Naive B cell (primary cell): Measurements from ENCODE around the gene IL17D. TPM values are rescaled to one million over a fixed set of nuclear protein-coding genes. Genes with fewer than 3 reads are reported as not detected.
"Not testable (repeated sequence)": the region's sequence is repeated elsewhere in the genome, so short reads cannot be mapped to it uniquely, and the experiment has no call there.

Experiments
- ATAC-seq, 2 donors: fragments of 150-1000 bp; cut with Tn5 transposase; 2 replicates each; pipeline ENCODE4 v1.10.0; 2021; ENCODE audit warnings: low read depth in 2 of 2, mild to moderate bottlenecking in 2 of 2, moderate library complexity in 2 of 2
- DNase-seq: peaks from one replicate; pipeline ENCODE4 v3.0.0; 2022
- H3K27ac Mint-ChIP-seq, 6 donors: one replicate each; pipeline ENCODE4 v1.8.0; 2020 to 2022; ENCODE audit warnings: mild to moderate bottlenecking in 6 of 6, mixed read lengths in 6 of 6, moderate library complexity in 5 of 6, inconsistent platforms in 2 of 6
- H3K27me3 Mint-ChIP-seq, 3 donors: one replicate each; pipeline ENCODE4 v1.8.0; 2021 to 2022; ENCODE audit warnings: mixed read lengths in 3 of 3, mild to moderate bottlenecking in 1 of 3
- H3K36me3 Mint-ChIP-seq, 2 donors: one replicate each; pipeline ENCODE4 v1.8.0; 2020 to 2022; ENCODE audit warnings: mixed read lengths in 2 of 2, inconsistent platforms in 1 of 2, mild to moderate bottlenecking in 1 of 2
- H3K4me1 Mint-ChIP-seq, 3 donors: one replicate each; pipeline ENCODE4 v1.8.0; 2020 to 2022; ENCODE audit warnings: mixed read lengths in 3 of 3, inconsistent platforms in 1 of 3, mild to moderate bottlenecking in 1 of 3, moderate library complexity in 1 of 3
- H3K4me3 Mint-ChIP-seq, 8 donors: one replicate each; pipeline ENCODE4 v1.8.0; 2020 to 2022; ENCODE audit warnings: mild to moderate bottlenecking in 8 of 8, mixed read lengths in 8 of 8, moderate library complexity in 8 of 8, inconsistent platforms in 2 of 8
- H3K9me3 Mint-ChIP-seq, 7 donors: one replicate each; pipeline ENCODE4 v1.8.0; 2020 to 2022; ENCODE audit warnings: mixed read lengths in 7 of 7, mild to moderate bottlenecking in 5 of 7, inconsistent platforms in 2 of 7, moderate library complexity in 1 of 7
- polyA plus RNA-seq, 6 donors: library from polyadenylated mRNA; unstranded; fragments of 300-500 nt; fragmentation: Illumina TruSeq; gene quantifications; one replicate each; pipeline ENCODE4 v1.2.3, GENCODE V29; 2021; ENCODE audit warnings: low read depth in 6 of 6

IL17D gene
- polyA plus RNA-seq, 6 donors from 2014 or later = 0.22 to 0.35 TPM; not detected in 4

- ATAC-seq = no peak
- no peaks in the 10 kb centered on the region for H3K27me3 Mint-ChIP-seq
- no peak overlapping the region for H3K27ac Mint-ChIP-seq
Observed at GRCh38 chr13:20738616-20739015, 35.1 kb downstream of the IL17D start.

GRCh38 chr13:20740021-20740420 lies 36.5 kb downstream of the IL17D start:
- DNase-seq = no peak
- Mint-ChIP-seq H3K27me3 (no peaks in the 10 kb centered on the region), H3K4me3 (no peak overlapping the region), H3K9me3 (peaks cover 0 to 25% (median 10%) of the 10 kb centered on the region in 7 donors), H3K4me1 (no peaks in the 10 kb centered on the region), H3K27ac (no peak overlapping the region), H3K36me3 (peaks cover 0 to 7% of the 10 kb centered on the region in 2 donors)
- no peak for ATAC-seq

More at GRCh38 chr13:20738616-20739015, 35.1 kb downstream of the IL17D start:
- Mint-ChIP-seq H3K4me1 (no peaks in the 10 kb centered on the region), H3K4me3 (no peak overlapping the region), H3K36me3 (peaks cover 0 to 7% of the 10 kb centered on the region in 2 donors), H3K9me3 (peaks cover 0 to 14% (median 2%) of the 10 kb centered on the region in 7 donors)
- DNase-seq = no peak

- H3K9me3 Mint-ChIP-seq = peaks cover 0 to 39% (median 23%) of the 10 kb centered on the region in 7 donors
- not testable (repeated sequence) for H3K4me3 Mint-ChIP-seq, H3K27ac Mint-ChIP-seq, ATAC-seq, H3K4me1 Mint-ChIP-seq, DNase-seq, H3K27me3 Mint-ChIP-seq
- H3K36me3 Mint-ChIP-seq = peaks cover 15 to 19% of the 10 kb centered on the region in 2 donors
Observed at GRCh38 chr13:20743830-20744404, 40.4 kb downstream of the IL17D start.

- no peak overlapping the region for H3K27ac Mint-ChIP-seq
- H3K4me3 Mint-ChIP-seq = no peak overlapping the region
- H3K27me3 Mint-ChIP-seq = no peaks in the 10 kb centered on the region
- ATAC-seq (no peak), DNase-seq (no peak)
- peaks cover 27 to 62% of the 10 kb centered on the region in 2 donors for H3K36me3 Mint-ChIP-seq
- peaks cover 24 to 82% (median 62%) of the 10 kb centered on the region in 7 donors for H3K9me3 Mint-ChIP-seq
- H3K4me1 Mint-ChIP-seq = no peaks in the 10 kb centered on the region
Observed at GRCh38 chr13:20749377-20749776, 45.9 kb downstream of the IL17D start.

- ATAC-seq (no peak), DNase-seq (no peak)
- Mint-ChIP-seq H3K27ac (no peak overlapping the region), H3K27me3 (no peaks in the 10 kb centered on the region), H3K4me1 (no peaks in the 10 kb centered on the region), H3K4me3 (no peak overlapping the region), H3K9me3 (peaks cover 23 to 80% (median 61%) of the 10 kb centered on the region in 7 donors), H3K36me3 (peaks cover 23 to 56% of the 10 kb centered on the region in 2 donors)
Observed at GRCh38 chr13:20754009-20754408, 50.5 kb downstream of the IL17D start.

GRCh38 chr13:20760872-20761271 lies 57.4 kb downstream of the IL17D start:
- H3K36me3 Mint-ChIP-seq = peaks cover 11 to 15% of the 10 kb centered on the region in 2 donors
- DNase-seq (no peak), ATAC-seq (no peak)
- no peak overlapping the region for H3K27ac Mint-ChIP-seq
- peaks cover 0 to 32% (median 7%) of the 10 kb centered on the region in 7 donors for H3K9me3 Mint-ChIP-seq
- peaks cover 0 to 6% (median 0%) of the 10 kb centered on the region in 3 donors for H3K4me1 Mint-ChIP-seq
- H3K27me3 Mint-ChIP-seq = no peaks in the 10 kb centered on the region
- H3K4me3 Mint-ChIP-seq = no peak overlapping the region

- peaks cover 7 to 9% (median 8%) of the 10 kb centered on the region in 3 donors for H3K4me1 Mint-ChIP-seq
- no peak overlapping the region for H3K4me3 Mint-ChIP-seq
- no peak for DNase-seq
- peak overlapping the region in 1 of 6 donors; percentile 2 for H3K27ac Mint-ChIP-seq
- peaks cover 9 to 35% (median 27%) of the 10 kb centered on the region in 7 donors for H3K9me3 Mint-ChIP-seq
- no peaks in the 10 kb centered on the region for H3K27me3 Mint-ChIP-seq
- no peak for ATAC-seq
- H3K36me3 Mint-ChIP-seq = peaks cover 24 to 30% of the 10 kb centered on the region in 2 donors
Observed at GRCh38 chr13:20767309-20767943, 63.9 kb downstream of the IL17D start.

- Mint-ChIP-seq H3K4me1 (peaks cover 20 to 21% (median 21%) of the 10 kb centered on the region in 3 donors), H3K4me3 (no peak overlapping the region)
Observed at GRCh38 chr13:20769091-20769490, 65.6 kb downstream of the IL17D start.

GRCh38 chr13:20769834-20770233 lies 66.3 kb downstream of the IL17D start:
- DNase-seq (no peak), ATAC-seq (no peak)
- H3K4me1 Mint-ChIP-seq = peaks cover 17 to 26% (median 21%) of the 10 kb centered on the region in 3 donors
- H3K4me3 Mint-ChIP-seq = peak overlapping the region in 2 of 8 donors; percentile 2 to 53
- H3K27ac Mint-ChIP-seq = no peak overlapping the region
- H3K27me3 Mint-ChIP-seq = no peaks in the 10 kb centered on the region
- H3K36me3 Mint-ChIP-seq = peaks cover 24 to 30% of the 10 kb centered on the region in 2 donors
- H3K9me3 Mint-ChIP-seq = peaks cover 9 to 35% (median 27%) of the 10 kb centered on the region in 7 donors

More at GRCh38 chr13:20769091-20769490, 65.6 kb downstream of the IL17D start:
- ATAC-seq (no peak), DNase-seq (no peak)
- no peak overlapping the region for H3K27ac Mint-ChIP-seq
- peaks cover 9 to 35% (median 27%) of the 10 kb centered on the region in 7 donors for H3K9me3 Mint-ChIP-seq
- H3K36me3 Mint-ChIP-seq = peaks cover 24 to 30% of the 10 kb centered on the region in 2 donors
- H3K27me3 Mint-ChIP-seq = no peaks in the 10 kb centered on the region

Other genes starting within 250 kb of the IL17D start
- 10 to 100 TPM; 18.4 to 35.4 (median 25.8) TPM for gene CRYL1, start 177.8 kb upstream of the IL17D start, polyA plus RNA-seq
- gene IFT88, start 136.5 kb upstream of the IL17D start, polyA plus RNA-seq = 10 to 100 TPM in 3 of 6 donors, 1 to 10 TPM in 3; 4.6 to 13.6 (median 10.0) TPM
- 10 to 100 TPM in 5 of 6 donors, 1 to 10 TPM in 1; 5.5 to 14.8 (median 12.2) TPM for gene EEF1AKMT1, start 70.3 kb downstream of the IL17D start, polyA plus RNA-seq
- gene XPO4, start 199.0 kb downstream of the IL17D start, polyA plus RNA-seq = 10 to 100 TPM in 1 of 6 donors, 1 to 10 TPM in 5; 4.0 to 10.1 (median 6.7) TPM